ENCODE results near the gene USP3. TPM values are rescaled to one million over a fixed set of nuclear protein-coding genes. Genes with fewer than 3 reads are reported as not detected.

The USP3 gene
- total and polyA plus RNA-seq, 9 of the 15 experiments (the other 6 are each of a cell fraction or from before 2014, with no cell fraction given) = 17.3 to 54.3 (median 34.8) TPM

- TF ChIP-seq RBM39 (optimal IDR thresholded peaks at IDR 0.05; ENCODE audit: low read depth, low read length) (no peak), ILF3 (IDR thresholded peaks at IDR 0.05; ENCODE audit: borderline replicate concordance) (no peak), GATA2 (CRISPR knock-in tag; IDR thresholded peaks at IDR 0.05) (no peak), TAF15 (IDR thresholded peaks at IDR 0.05; ENCODE audit: low read depth, low read length) (no peak), SMARCA5 (IDR thresholded peaks at IDR 0.05) (no peak), ZNF551 (CRISPR knock-in tag; IDR thresholded peaks at IDR 0.05) (no peak), NFXL1 (CRISPR knock-in tag; IDR thresholded peaks at IDR 0.05) (peak; percentile 74), POLR2G (IDR thresholded peaks at IDR 0.05; ENCODE audit: low read depth, low read length) (no peak), SIX5 (IDR thresholded peaks at IDR 0.05; ENCODE audit: borderline replicate concordance in 1 of 2, insufficient read depth in 1 of 2, low read depth in 1 of 2, low read length in 2 of 2) (no peak), NKRF (IDR thresholded peaks at IDR 0.05; ENCODE audit: borderline replicate concordance) (no peak), C11orf30 (IDR thresholded peaks at IDR 0.05; ENCODE audit: low read depth) (no peak; the same call in 1 of the 2 replicates), BCL6 (CRISPR knock-in tag; IDR thresholded peaks at IDR 0.05) (no peak), MEF2D (tag; conservative IDR thresholded peaks at IDR 0.05; ENCODE audit: low read depth) (peak; percentile 54; the same call in 1 of the 2 replicates), ELK3 (CRISPR knock-in tag; IDR thresholded peaks at IDR 0.05) (no peak), ZNF253 (CRISPR knock-in tag; conservative IDR thresholded peaks at IDR 0.05) (no peak), ESRRB (CRISPR knock-in tag; IDR thresholded peaks at IDR 0.05; ENCODE audit: borderline replicate concordance) (no peak), ZBTB5 (IDR thresholded peaks at IDR 0.05) (no peak), ZC3H8 (IDR thresholded peaks at IDR 0.05) (no peak), E2F4 (CRISPR knock-in tag; IDR thresholded peaks at IDR 0.05; ENCODE audit: low read depth) (no peak), ZNF124 (CRISPR knock-in tag; IDR thresholded peaks at IDR 0.05) (no peak), PHF8 (IDR thresholded peaks at IDR 0.05; ENCODE audit: borderline replicate concordance, low read length) (no peak), ZNF143 (CRISPR knock-in tag; IDR thresholded peaks at IDR 0.05) (0 out of 2 replicates have a peak, but pooled peaks have one; percentile 43), ZC3H11A (IDR thresholded peaks at IDR 0.05; ENCODE audit: low read depth, low read length) (no peak), KDM2B (CRISPR knock-in tag; IDR thresholded peaks at IDR 0.05) (no peak), ZNF507 (tag; conservative IDR thresholded peaks at IDR 0.05) (no peak)
Measured at GRCh38 chr15:63524316-63525015, 20.1 kb downstream of the USP3 start (continued).

All from K562 (cell line).